ENCODE results near the gene SEC16A. TPM values are rescaled to one million over a fixed set of nuclear protein-coding genes. Genes with fewer than 3 reads are reported as not detected.

The SEC16A gene
- total RNA-seq, 1 donor from 2014 or later = 94.5 TPM

- H3K4me1 Mint-ChIP-seq (ENCODE audit: low read depth, unreplicated experiment) = no peaks in the 10 kb centered on the region
- TF ChIP-seq EZH2 (IDR thresholded peaks at IDR 0.05; ENCODE audit: insufficient read depth, low read length) = no peak
- TF ChIP-seq CTCF (IDR thresholded peaks at IDR 0.05; ENCODE audit: insufficient read depth, low read depth, low read length) = no peak
- H3K27me3 Mint-ChIP-seq (ENCODE audit: low read depth, unreplicated experiment) = peaks cover 9% of the 10 kb centered on the region
- FAIRE-seq (no peak), DNase-seq (ENCODE audit: low read depth) (no peak)
- Histone ChIP-seq H3K4me1 (ENCODE audit: insufficient read depth, low read length) (peaks cover 6% of the 10 kb centered on the region), H4K20me1 (ENCODE audit: insufficient read depth, low read length) (peaks cover 7% of the 10 kb centered on the region), H3K79me2 (ENCODE audit: insufficient read depth, low read length) (no peaks in the 10 kb centered on the region), H3K36me3 (ENCODE audit: insufficient read depth, low read length) (no peaks in the 10 kb centered on the region), H3K9ac (ENCODE audit: low read length) (no peak overlapping the region), H2AFZ (ENCODE audit: low read depth, low read length) (no peak overlapping the region), H3K27me3 (ENCODE audit: insufficient read depth, low read length) (no peaks in the 10 kb centered on the region), H3K4me3 (ENCODE audit: insufficient read depth, low read depth, low read length) (no peak overlapping the region), H3K9me3 (ENCODE audit: insufficient read depth, low read depth, low read length) (no peaks in the 10 kb centered on the region), H3K27ac (ENCODE audit: low read depth, low read length) (no peak overlapping the region), H3K4me2 (ENCODE audit: low read length) (no peak overlapping the region)
- H3K36me3 Mint-ChIP-seq (ENCODE audit: low read depth, unreplicated experiment) = no peaks in the 10 kb centered on the region
- no peak overlapping the region for H3K27ac Mint-ChIP-seq (ENCODE audit: unreplicated experiment)
- H3K4me3 Mint-ChIP-seq (ENCODE audit: unreplicated experiment) = no peak overlapping the region
- H3K9me3 Mint-ChIP-seq (ENCODE audit: unreplicated experiment) = no peaks in the 10 kb centered on the region
Observed at GRCh38 chr9:136492978-136493522, 10.2 kb upstream of the SEC16A start.

- no peak for TF ChIP-seq EZH2 (IDR thresholded peaks at IDR 0.05; ENCODE audit: insufficient read depth, low read length)
- TF ChIP-seq CTCF (IDR thresholded peaks at IDR 0.05; ENCODE audit: insufficient read depth, low read depth, low read length) = no peak
Observed at GRCh38 chr9:136489731-136490130, 6.9 kb upstream of the SEC16A start.

More at GRCh38 chr9:136489731-136490130, 6.9 kb upstream of the SEC16A start:
- no peak for DNase-seq (ENCODE audit: low read depth)
- no peak overlapping the region for H3K27ac ChIP-seq (ENCODE audit: low read depth, low read length)
- H3K4me2 ChIP-seq (ENCODE audit: low read length) = no peak overlapping the region
- FAIRE-seq = no peak
- no peaks in the 10 kb centered on the region for H3K36me3 ChIP-seq (ENCODE audit: insufficient read depth, low read length)
- H2AFZ ChIP-seq (ENCODE audit: low read depth, low read length) = no peak overlapping the region
- H3K9ac ChIP-seq (ENCODE audit: low read length) = no peak overlapping the region
- H3K27me3 ChIP-seq (ENCODE audit: insufficient read depth, low read length) = no peaks in the 10 kb centered on the region
- peaks cover 5% of the 10 kb centered on the region for H3K4me1 ChIP-seq (ENCODE audit: insufficient read depth, low read length)
- Mint-ChIP-seq H3K4me1 (ENCODE audit: low read depth, unreplicated experiment) (no peaks in the 10 kb centered on the region), H3K36me3 (ENCODE audit: low read depth, unreplicated experiment) (no peaks in the 10 kb centered on the region), H3K27me3 (ENCODE audit: low read depth, unreplicated experiment) (peaks cover 22% of the 10 kb centered on the region), H3K9me3 (ENCODE audit: unreplicated experiment) (no peaks in the 10 kb centered on the region), H3K4me3 (ENCODE audit: unreplicated experiment) (no peak overlapping the region), H3K27ac (ENCODE audit: unreplicated experiment) (no peak overlapping the region)
- H3K9me3 ChIP-seq (ENCODE audit: insufficient read depth, low read depth, low read length) = no peaks in the 10 kb centered on the region
- peaks cover 7% of the 10 kb centered on the region for H4K20me1 ChIP-seq (ENCODE audit: insufficient read depth, low read length)
- no peaks in the 10 kb centered on the region for H3K79me2 ChIP-seq (ENCODE audit: insufficient read depth, low read length)
- H3K4me3 ChIP-seq (ENCODE audit: insufficient read depth, low read depth, low read length) = no peak overlapping the region
